DND-41 (cell line): ENCODE data around the gene SEC16A.

ENCODE experiments used
- EZH2 ChIP-seq: IDR thresholded peaks from 3 replicates; pipeline ENCODE4 v1.6.1; 2012; ENCODE audit warnings: borderline replicate concordance, low read depth, mild to moderate bottlenecking, moderate library complexity, low read length, inconsistent platforms; ENCODE audit not compliant: severe bottlenecking
- TF ChIP-seq, protein P1 (sequence below): IDR thresholded peaks from 2 replicates; pipeline ENCODE4 v1.5.1; 2012; ENCODE audit warnings: borderline replicate concordance, low read length, moderate library complexity, mild to moderate bottlenecking; ENCODE audit not compliant: poor library complexity, severe bottlenecking; ENCODE audit errors: extremely low read depth

- TF ChIP-seq, protein P1, sequence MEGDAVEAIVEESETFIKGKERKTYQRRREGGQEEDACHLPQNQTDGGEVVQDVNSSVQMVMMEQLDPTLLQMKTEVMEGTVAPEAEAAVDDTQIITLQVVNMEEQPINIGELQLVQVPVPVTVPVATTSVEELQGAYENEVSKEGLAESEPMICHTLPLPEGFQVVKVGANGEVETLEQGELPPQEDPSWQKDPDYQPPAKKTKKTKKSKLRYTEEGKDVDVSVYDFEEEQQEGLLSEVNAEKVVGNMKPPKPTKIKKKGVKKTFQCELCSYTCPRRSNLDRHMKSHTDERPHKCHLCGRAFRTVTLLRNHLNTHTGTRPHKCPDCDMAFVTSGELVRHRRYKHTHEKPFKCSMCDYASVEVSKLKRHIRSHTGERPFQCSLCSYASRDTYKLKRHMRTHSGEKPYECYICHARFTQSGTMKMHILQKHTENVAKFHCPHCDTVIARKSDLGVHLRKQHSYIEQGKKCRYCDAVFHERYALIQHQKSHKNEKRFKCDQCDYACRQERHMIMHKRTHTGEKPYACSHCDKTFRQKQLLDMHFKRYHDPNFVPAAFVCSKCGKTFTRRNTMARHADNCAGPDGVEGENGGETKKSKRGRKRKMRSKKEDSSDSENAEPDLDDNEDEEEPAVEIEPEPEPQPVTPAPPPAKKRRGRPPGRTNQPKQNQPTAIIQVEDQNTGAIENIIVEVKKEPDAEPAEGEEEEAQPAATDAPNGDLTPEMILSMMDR: no peak
- no peak for TF ChIP-seq EZH2
Observed at GRCh38 chr9:136484153-136485048, 1.6 kb upstream of the SEC16A start.
